HG03135 (cell line): ENCODE data around the gene MAST2.

Experiments
- ATAC-seq: cut with Tn5 transposase; IDR thresholded peaks from one replicate; pipeline ENCODE4 v1.9.1; 2021; ENCODE audit warnings: mild to moderate bottlenecking, moderate library complexity; ENCODE audit not compliant: unreplicated experiment

Gene MAST2

GRCh38 chr1:45803299-45803780 lies at the start of gene MAST2:
TSS of gene MAST2 (plus strand) at chr1:45803612. CDS start at chr1:45803896, 284 bp downstream.
- peak; percentile 78 for ATAC-seq

GRCh38 chr1:45755697-45756096 lies 47.7 kb upstream of the MAST2 start:
- ATAC-seq, result no peak

- no peak for ATAC-seq
Measured at GRCh38 chr1:45762291-45762690, 41.1 kb upstream of the MAST2 start.

GRCh38 chr1:45765999-45766792 lies 37.2 kb upstream of the MAST2 start:
- no peak for ATAC-seq

GRCh38 chr1:45767035-45767434 lies 36.4 kb upstream of the MAST2 start:
- no peak for ATAC-seq

- ATAC-seq, result no peak
Measured at GRCh38 chr1:45769261-45769932, 34.0 kb upstream of the MAST2 start.

GRCh38 chr1:45772971-45773370 lies 30.4 kb upstream of the MAST2 start:
- no peak for ATAC-seq

- no peak for ATAC-seq
Measured at GRCh38 chr1:45775794-45776193, 27.6 kb upstream of the MAST2 start.

- ATAC-seq, result peak; percentile 60
Measured at GRCh38 chr1:45785583-45785982, 17.8 kb upstream of the MAST2 start.

GRCh38 chr1:45787905-45788304 lies 15.5 kb upstream of the MAST2 start:
- no peak for ATAC-seq

- ATAC-seq, result no peak
Measured at GRCh38 chr1:45789601-45790000, 13.8 kb upstream of the MAST2 start.

GRCh38 chr1:45792744-45793143 lies 10.7 kb upstream of the MAST2 start:
- no peak for ATAC-seq

GRCh38 chr1:45793942-45794604 lies 9.3 kb upstream of the MAST2 start:
- no peak for ATAC-seq

GRCh38 chr1:45796381-45796780 lies 7.0 kb upstream of the MAST2 start:
- no peak for ATAC-seq

- ATAC-seq, result no peak
Measured at GRCh38 chr1:45796946-45797345, 6.5 kb upstream of the MAST2 start.

- no peak for ATAC-seq
Measured at GRCh38 chr1:45800899-45801298, 2.5 kb upstream of the MAST2 start.

GRCh38 chr1:45802343-45803298 lies 791 bp upstream of the MAST2 start:
- peak; percentile 7 for ATAC-seq

GRCh38 chr1:45803781-45804668 lies 613 bp downstream of the MAST2 start:
- ATAC-seq, result peak; percentile 6

- no peak for ATAC-seq
Measured at GRCh38 chr1:45804669-45804969, 1.2 kb downstream of the MAST2 start.

GRCh38 chr1:45806129-45806528 lies 2.7 kb downstream of the MAST2 start:
- ATAC-seq, result no peak
